Breast epithelium (tissue), 4 donors: ENCODE data around the gene ZNF79. TPM values are rescaled to one million over a fixed set of nuclear protein-coding genes. Genes with fewer than 3 reads are reported as not detected.

Experiments used
- DNase-seq, 2 donors: peaks; one replicate each; pipeline ENCODE4 v3.0.0-alpha.2; 2019; ENCODE audit warnings: low spot score in 2 of 2
- H3K27ac ChIP-seq, 2 donors: fragments of 200-600 bp; sonication (generic) in 1 of 2; one replicate each; pipeline ENCODE4 v1.5.1; 2016 to 2019; ENCODE audit warnings: mild to moderate bottlenecking in 1 of 2
- H3K27me3 ChIP-seq, 2 donors: fragments of 200-600 bp; sonication (generic) in 1 of 2; one replicate each; pipeline versions ENCODE4 v1.5.1 to v1.6.0; 2017 to 2019; ENCODE audit warnings: control low read depth in 1 of 2, mild to moderate bottlenecking in 1 of 2
- H3K36me3 ChIP-seq: fragments of 200-600 bp; one replicate; pipeline ENCODE4 v1.5.1; 2019
- H3K4me1 ChIP-seq, 2 donors: fragments of 200-600 bp; sonication (generic); one replicate each; pipeline ENCODE4 v1.5.1; 2016 to 2019; ENCODE audit warnings: control low read depth in 1 of 2
- H3K4me3 ChIP-seq, 3 donors: fragments of 200-600 bp; sonication (generic); 1 replicate in 2 of 3; 2 replicates in 1 of 3; pipeline ENCODE4 v1.5.1; 2016 to 2019; ENCODE audit warnings: mild to moderate bottlenecking in 3 of 3, moderate library complexity in 2 of 3
- H3K9me3 ChIP-seq, 2 donors: fragments of 200-600 bp; sonication (generic) in 1 of 2; one replicate each; pipeline ENCODE4 v1.5.1; 2016 to 2019; ENCODE audit warnings: control low read depth in 1 of 2
- POLR2A ChIP-seq: fragments of 450-650 bp; IDR thresholded peaks from one replicate; pipeline ENCODE4 v1.6.1; 2016; ENCODE audit warnings: antibody characterized with exemption, mild to moderate bottlenecking, moderate library complexity
- POLR2AphosphoS5 ChIP-seq, 3 donors: sonication (generic); formaldehyde crosslinking; IDR thresholded peaks; one replicate each; pipeline ENCODE4 v1.6.1; 2017; ENCODE audit warnings: antibody characterized with exemption in 3 of 3
- intact Hi-C: fragments of 100-400 bp; cut with DNase I; formaldehyde crosslinking; loops from one replicate; pipeline ENCODE4 v1.15.1; 2023; ENCODE audit warnings: low total_unique reads
- total RNA-seq, 3 donors: library from RNA; depleted of rRNA; stranded (reverse); fragments of >200 nt; gene quantifications; one replicate each; pipeline ENCODE4 v1.1.0, GENCODE V29; 2016
- TF ChIP-seq, protein P1 (sequence below), 3 donors: fragments of 450-650 bp; IDR thresholded peaks; one replicate each; pipeline ENCODE4 v1.5.1; 2016 to 2017; ENCODE audit warnings: antibody characterized with exemption in 3 of 3, mild to moderate bottlenecking in 3 of 3, moderate library complexity in 3 of 3

The ZNF79 gene
- total RNA-seq, 3 donors from 2014 or later, result 7.7 to 16.7 (median 16.0) TPM

DNA sequence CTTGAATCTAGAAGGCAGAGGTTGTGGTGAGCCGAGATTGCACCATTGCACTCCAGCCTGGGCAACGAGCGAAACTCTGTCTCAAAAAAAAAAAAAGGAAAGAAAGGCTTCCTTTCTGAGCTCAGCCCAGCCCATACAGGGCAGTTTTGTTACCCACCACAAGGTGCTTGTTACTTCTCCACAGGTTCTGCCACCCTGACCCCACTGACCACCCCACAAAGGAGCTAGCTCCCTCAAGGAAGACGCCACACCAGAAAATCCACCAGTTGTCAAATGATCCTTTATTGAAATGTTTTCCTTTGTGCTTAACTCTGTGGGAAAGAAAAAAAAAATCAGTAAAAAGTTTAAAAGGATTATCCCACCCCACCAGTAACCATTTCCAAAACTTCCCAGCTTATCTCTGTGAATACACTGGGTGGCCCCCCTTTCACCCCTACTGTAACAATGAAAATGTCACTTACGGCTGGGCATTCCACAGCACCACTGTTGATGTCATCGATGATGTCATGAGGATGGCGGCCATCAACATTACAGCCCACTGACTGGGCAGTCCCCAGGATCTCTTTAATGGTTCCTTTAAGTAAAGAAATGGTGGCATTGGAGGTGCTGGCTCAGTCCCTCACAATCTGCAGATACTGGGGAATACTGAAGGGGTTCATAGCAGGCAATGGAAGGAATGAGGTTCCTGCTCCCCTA is 23.4 kb downstream of the ZNF79 start:
- H3K27me3 ChIP-seq, result no peaks in the 10 kb centered on the region
- H3K36me3 ChIP-seq, result peaks cover 12% of the 10 kb centered on the region
- peaks cover 0 to 2% of the 10 kb centered on the region in 2 donors for H3K4me1 ChIP-seq
- no peak for DNase-seq
- intact Hi-C loops, result loop anchor here (10.0 kb wide), 1 partner anchor 1527 kb away; no protein-coding TSS in a partner anchor
- peaks cover 3 to 7% of the 10 kb centered on the region in 2 donors for H3K9me3 ChIP-seq
- no peak overlapping the region for H3K4me3 ChIP-seq
- peak overlapping the region in 1 of 2 donors; percentile 17 for H3K27ac ChIP-seq
- no peak for TF ChIP-seq POLR2A

DNA sequence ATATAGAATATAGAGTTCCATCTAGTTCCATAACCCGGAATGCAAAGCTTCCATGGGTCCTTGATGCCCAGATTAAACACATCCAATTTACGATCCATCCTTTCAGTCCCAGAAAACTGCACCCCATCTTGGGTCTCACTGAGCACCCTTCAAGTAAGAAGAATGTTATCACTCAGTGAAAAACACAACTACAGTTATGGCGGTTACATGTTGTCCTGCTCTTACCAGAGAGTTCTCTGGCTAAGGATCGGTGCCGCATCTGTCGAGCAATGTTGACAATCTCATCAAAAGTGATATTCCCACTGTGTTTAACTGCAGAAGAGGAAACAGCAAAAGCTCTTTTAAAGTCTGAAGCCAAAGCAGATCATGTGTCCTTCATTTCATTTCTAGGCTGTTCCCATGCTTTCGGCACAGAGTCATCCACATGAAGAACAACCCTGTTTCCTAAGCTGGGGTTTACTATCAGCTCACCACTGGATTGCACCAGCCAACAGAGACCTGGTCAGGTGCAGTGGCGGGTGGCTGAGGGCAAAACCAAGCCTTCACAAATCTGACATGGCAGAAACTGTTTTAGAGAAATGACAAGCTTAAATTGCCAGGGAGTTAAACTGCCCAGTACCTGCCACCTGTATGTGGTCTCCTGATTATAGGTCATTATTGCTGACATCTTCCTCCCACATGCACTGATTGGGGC is 24.1 kb downstream of the ZNF79 start:
- peak overlapping the region; percentile 4 to 97 for H3K27ac ChIP-seq
- no peak for DNase-seq
- H3K9me3 ChIP-seq, result peaks cover 0 to 3% of the 10 kb centered on the region in 2 donors
- H3K36me3 ChIP-seq, result peaks cover 12% of the 10 kb centered on the region
- TF ChIP-seq, protein P1, sequence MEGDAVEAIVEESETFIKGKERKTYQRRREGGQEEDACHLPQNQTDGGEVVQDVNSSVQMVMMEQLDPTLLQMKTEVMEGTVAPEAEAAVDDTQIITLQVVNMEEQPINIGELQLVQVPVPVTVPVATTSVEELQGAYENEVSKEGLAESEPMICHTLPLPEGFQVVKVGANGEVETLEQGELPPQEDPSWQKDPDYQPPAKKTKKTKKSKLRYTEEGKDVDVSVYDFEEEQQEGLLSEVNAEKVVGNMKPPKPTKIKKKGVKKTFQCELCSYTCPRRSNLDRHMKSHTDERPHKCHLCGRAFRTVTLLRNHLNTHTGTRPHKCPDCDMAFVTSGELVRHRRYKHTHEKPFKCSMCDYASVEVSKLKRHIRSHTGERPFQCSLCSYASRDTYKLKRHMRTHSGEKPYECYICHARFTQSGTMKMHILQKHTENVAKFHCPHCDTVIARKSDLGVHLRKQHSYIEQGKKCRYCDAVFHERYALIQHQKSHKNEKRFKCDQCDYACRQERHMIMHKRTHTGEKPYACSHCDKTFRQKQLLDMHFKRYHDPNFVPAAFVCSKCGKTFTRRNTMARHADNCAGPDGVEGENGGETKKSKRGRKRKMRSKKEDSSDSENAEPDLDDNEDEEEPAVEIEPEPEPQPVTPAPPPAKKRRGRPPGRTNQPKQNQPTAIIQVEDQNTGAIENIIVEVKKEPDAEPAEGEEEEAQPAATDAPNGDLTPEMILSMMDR (IDR thresholded peaks at IDR 0.05), result no peak
- TF ChIP-seq POLR2A, result no peak
- no peak for TF ChIP-seq POLR2AphosphoS5 (IDR thresholded peaks at IDR 0.05)
- peak overlapping the region in 1 of 3 donors; percentile 81 for H3K4me3 ChIP-seq
- no peaks in the 10 kb centered on the region for H3K27me3 ChIP-seq
- intact Hi-C loops, result loop anchor here (10.0 kb wide), 1 partner anchor 1527 kb away; no protein-coding TSS in a partner anchor
- H3K4me1 ChIP-seq, result peaks cover 0 to 5% of the 10 kb centered on the region in 2 donors

DNA sequence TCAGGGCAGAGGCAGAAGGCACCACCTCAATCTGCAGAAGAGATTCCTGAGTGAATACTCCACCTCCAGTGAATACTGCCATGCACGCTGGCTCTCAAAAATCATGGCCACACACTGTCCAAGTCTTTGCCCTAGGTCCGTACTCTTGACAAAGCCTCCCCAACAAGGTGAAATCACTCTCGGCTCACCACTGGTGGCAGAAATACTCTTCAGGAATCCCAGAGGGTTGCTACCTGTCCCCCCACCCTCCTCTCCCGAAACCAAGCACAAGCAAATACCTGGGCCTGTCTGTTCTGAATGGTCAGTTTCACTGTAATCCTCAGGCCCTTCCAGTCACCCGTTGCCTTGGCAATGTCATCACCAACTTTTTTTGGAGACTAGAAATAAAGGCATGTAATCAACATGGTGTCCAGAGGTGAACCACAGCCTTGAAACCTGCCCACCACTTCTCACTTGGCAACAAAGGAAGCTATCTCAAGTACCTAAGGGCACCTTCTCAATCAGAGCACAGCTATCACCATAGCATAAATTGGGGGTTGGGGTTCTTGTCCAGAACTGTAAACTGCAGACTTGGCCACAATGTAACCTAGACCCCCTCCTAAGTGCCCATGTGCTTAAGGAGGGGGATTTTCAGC is 25.3 kb downstream of the ZNF79 start:
- peak overlapping the region; percentile 96 to 97 for H3K27ac ChIP-seq
- no peaks in the 10 kb centered on the region for H3K9me3 ChIP-seq
- H3K27me3 ChIP-seq, result no peaks in the 10 kb centered on the region
- TF ChIP-seq POLR2A (no peak), POLR2AphosphoS5 (IDR thresholded peaks at IDR 0.05) (no peak)
- TF ChIP-seq, protein P1 (IDR thresholded peaks at IDR 0.05), result no peak
- H3K4me1 ChIP-seq, result peaks cover 0 to 5% of the 10 kb centered on the region in 2 donors
- intact Hi-C loops, result loop anchor here (10.0 kb wide), 1 partner anchor 1525 kb away; no protein-coding TSS in a partner anchor
- H3K4me3 ChIP-seq, result peak overlapping the region; percentile 81 to 90 (median 88)
- H3K36me3 ChIP-seq, result peaks cover 11% of the 10 kb centered on the region
- no peak for DNase-seq

DNA sequence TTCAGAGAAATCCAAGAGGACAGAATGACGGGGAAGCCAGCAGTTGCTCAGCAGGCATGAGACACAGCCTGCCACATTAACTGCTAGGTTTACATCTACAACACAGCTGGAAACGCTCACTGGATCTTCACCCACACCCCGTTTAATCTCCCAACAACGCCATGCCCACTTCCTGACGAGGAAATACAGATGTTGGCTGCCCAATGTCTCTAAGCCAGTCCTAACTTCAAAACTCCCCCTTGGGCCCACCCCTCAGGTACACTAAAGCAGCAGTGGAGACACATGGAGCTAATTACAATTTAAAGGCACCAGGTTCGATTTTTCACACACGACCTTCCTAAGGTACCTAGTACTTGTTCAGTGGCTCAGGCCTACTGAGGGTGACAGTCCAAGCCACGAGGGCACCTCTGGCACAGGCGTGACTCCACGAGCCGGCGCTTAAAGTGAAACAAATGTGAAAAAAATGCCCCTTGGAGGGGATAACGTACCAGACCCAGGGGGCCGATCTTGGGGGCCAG is 26.1 kb downstream of the ZNF79 start:
- peaks cover 8% of the 10 kb centered on the region for H3K36me3 ChIP-seq
- H3K9me3 ChIP-seq, result no peaks in the 10 kb centered on the region
- peak overlapping the region; percentile 96 to 97 for H3K27ac ChIP-seq
- peaks cover 0 to 5% of the 10 kb centered on the region in 2 donors for H3K4me1 ChIP-seq
- TF ChIP-seq POLR2AphosphoS5 (IDR thresholded peaks at IDR 0.05), result no peak
- TF ChIP-seq, protein P1 (IDR thresholded peaks at IDR 0.05), result no peak
- no peak for TF ChIP-seq POLR2A
- H3K4me3 ChIP-seq, result peak overlapping the region; percentile 81 to 90 (median 88)
- no peak for DNase-seq
- no peaks in the 10 kb centered on the region for H3K27me3 ChIP-seq
- intact Hi-C loops, result loop anchor here (10.0 kb wide), 1 partner anchor 56 kb away; the partner anchor contains the start of gene SLC2A8
